SK-N-SH (cell line): ENCODE measurements around the gene DLX4. TPM values are rescaled to one million over a fixed set of nuclear protein-coding genes. Genes with fewer than 3 reads are reported as not detected.

Source experiments
- CTCF ChIA-PET: fragments of 300-600, 350-600 bp; formaldehyde crosslinking; extraction: SDS; loops from one replicate; lab custom pipeline; 2021; lab: Yijun Ruan, JAX
- POLR2A ChIA-PET: fragments of 350-600 bp; sonication (Branson Sonifier 250); formaldehyde crosslinking; extraction: SDS; loops from one replicate; lab custom pipeline; 2020; ENCODE audit warnings: antibody characterized with exemption, inconsistent platforms; lab: Yijun Ruan, JAX
- DNase-seq: peaks from one replicate; pipeline ENCODE4 v3.0.0; 2012
- H2AFZ ChIP-seq: fragments of 200-600 bp; sonication (generic); 2 replicates; pipeline ENCODE4 v1.8.1; 2016; ENCODE audit warnings: antibody characterized with exemption, mild to moderate bottlenecking, low read depth
- H3F3A ChIP-seq: fragments of 200-600 bp; sonication (generic); replicated peaks from 2 replicates; pipeline ENCODE3; 2016; ENCODE audit warnings: antibody characterized with exemption, mild to moderate bottlenecking; ENCODE audit not compliant: insufficient read depth
- H3K27ac ChIP-seq, 2 experiments: fragments of 200-500 bp in 1 of 2; fragments of 200-600 bp in 1 of 2; sonication (Bioruptor generic) in 1 of 2; sonication (generic), shearing (Covaris generic) in 1 of 2; 2 replicates each; pipeline versions ENCODE4 v1.5.1 to v1.6.1; 2014 to 2016; ENCODE audit warnings: low read depth in 2 of 2, inconsistent platforms in 1 of 2, low read length in 1 of 2, mild to moderate bottlenecking in 1 of 2, mixed read lengths in 1 of 2
- H3K27me3 ChIP-seq: fragments of 200-600 bp; sonication (generic), shearing (Covaris generic); 2 replicates; pipeline ENCODE4 v1.6.1; 2016; ENCODE audit warnings: mixed run types; ENCODE audit not compliant: insufficient read depth
- H3K36me3 ChIP-seq, 2 experiments: fragments of 200-500 bp in 1 of 2; fragments of 200-600 bp in 1 of 2; sonication (Bioruptor generic) in 1 of 2; sonication (generic) in 1 of 2; replicated peaks in 1 of 2; 2 replicates each; pipeline versions ENCODE3 to v1.5.1; 2014 to 2016; ENCODE audit warnings: low read length in 1 of 2, mild to moderate bottlenecking in 1 of 2; ENCODE audit not compliant: insufficient read depth in 2 of 2, control insufficient read depth in 1 of 2
- H3K4me1 ChIP-seq, 2 experiments: fragments of 200-500 bp in 1 of 2; fragments of 200-600 bp in 1 of 2; sonication (Bioruptor generic) in 1 of 2; sonication (generic), shearing (Covaris generic) in 1 of 2; 2 replicates each; pipeline versions ENCODE4 v1.5.1 to v1.6.1; 2014 to 2016; ENCODE audit warnings: low read depth in 1 of 2, low read length in 1 of 2, mixed run types in 1 of 2; ENCODE audit not compliant: insufficient read depth in 2 of 2, control insufficient read depth in 1 of 2
- H3K4me2 ChIP-seq: fragments of 200-600 bp; sonication (generic), shearing (Covaris generic); 2 replicates; pipeline ENCODE4 v1.6.1; 2017; ENCODE audit warnings: mixed run types
- H3K4me3 ChIP-seq, 2 experiments: fragments of 200-500 bp in 1 of 2; fragments of 200-600 bp in 1 of 2; sonication (Bioruptor generic) in 1 of 2; sonication (generic), shearing (Covaris generic) in 1 of 2; 2 replicates each; pipeline versions ENCODE4 v1.5.1 to v1.8.1; 2014 to 2016; ENCODE audit warnings: low read depth in 2 of 2, inconsistent platforms in 1 of 2, low read length in 1 of 2, mild to moderate bottlenecking in 1 of 2, mixed read lengths in 1 of 2, moderate library complexity in 1 of 2
- H3K79me2 ChIP-seq: fragments of 200-600 bp; sonication (generic); 2 replicates; pipeline ENCODE4 v1.8.1; 2017; ENCODE audit warnings: mild to moderate bottlenecking; ENCODE audit not compliant: insufficient read depth
- H3K9ac ChIP-seq: fragments of 200-600 bp; sonication (generic); 2 replicates; pipeline ENCODE4 v1.6.1; 2017; ENCODE audit warnings: mixed run types
- H3K9me2 ChIP-seq: fragments of 200-600 bp; sonication (generic); 2 replicates; pipeline ENCODE4 v1.6.1; 2017; ENCODE audit warnings: mixed run types
- H3K9me3 ChIP-seq: fragments of 200-600 bp; sonication (generic); 2 replicates; pipeline ENCODE4 v1.6.1; 2017; ENCODE audit warnings: mixed run types, mild to moderate bottlenecking, moderate library complexity
- H4K20me1 ChIP-seq: fragments of 200-600 bp; sonication (generic); 2 replicates; pipeline ENCODE4 v1.6.1; 2017; ENCODE audit warnings: mild to moderate bottlenecking, mixed run types; ENCODE audit not compliant: insufficient read depth
- EP300 ChIP-seq, 2 experiments: IDR thresholded peaks; 2 replicates each; pipeline versions ENCODE4 v1.4.0 to v1.6.1; 2012; ENCODE audit warnings: borderline replicate concordance in 1 of 2, low read depth in 1 of 2, low read length in 1 of 2
- GABPA ChIP-seq: IDR thresholded peaks from 2 replicates; pipeline ENCODE4 v1.4.0; 2012; ENCODE audit warnings: low read depth, mild to moderate bottlenecking
- GATA2 ChIP-seq: sonication (generic); formaldehyde crosslinking; IDR thresholded peaks from 2 replicates; pipeline ENCODE4 v1.5.0; 2020; ENCODE audit warnings: mild to moderate bottlenecking, missing genetic modification reagents
- IRF3 ChIP-seq: fragments of 150-350 bp; IDR thresholded peaks from 2 replicates; pipeline ENCODE4 v1.6.1; 2016; ENCODE audit warnings: mild to moderate bottlenecking, low read depth, low read length
- JUND ChIP-seq: IDR thresholded peaks from 2 replicates; pipeline ENCODE4 v1.4.0; 2012
- NFIC ChIP-seq: IDR thresholded peaks from 2 replicates; pipeline ENCODE4 v1.4.0; 2012; ENCODE audit warnings: borderline replicate concordance
- PBX3 ChIP-seq: IDR thresholded peaks from 2 replicates; pipeline ENCODE4; 2012
- RAD21 ChIP-seq: IDR thresholded peaks from 2 replicates; pipeline ENCODE4 v1.6.1; 2012; ENCODE audit warnings: mild to moderate bottlenecking, low read length
- RFX5 ChIP-seq: IDR thresholded peaks from 2 replicates; pipeline ENCODE4 v1.6.1; 2012; ENCODE audit warnings: mild to moderate bottlenecking, improper control_type of control experiment, low read length
- TAF1 ChIP-seq: IDR thresholded peaks from 2 replicates; pipeline ENCODE4 v1.6.1; 2012; ENCODE audit warnings: low read depth, mild to moderate bottlenecking, low read length, moderate library complexity, borderline replicate concordance
- TEAD4 ChIP-seq: IDR thresholded peaks from 2 replicates; pipeline ENCODE4 v1.4.0; 2012; ENCODE audit warnings: mild to moderate bottlenecking, borderline replicate concordance; ENCODE audit not compliant: insufficient read depth
- USF2 ChIP-seq: fragments of 150-350 bp; IDR thresholded peaks from 2 replicates; pipeline ENCODE4 v1.6.1; 2017; ENCODE audit warnings: antibody characterized with exemption, low read length, low read depth, borderline replicate concordance
- WGBS: methylation state at CpG from one replicate; pipeline ENCODE4 v1.1.6; 2017; ENCODE audit warnings: low lambda C conversion rate; 5-methylcytosine and 5-hydroxymethylcytosine counted together
- polyA plus RNA-seq, 3 experiments: library from polyadenylated mRNA; depleted of rRNA; stranded (reverse); fragments of >200 nt; gene quantifications; 2 replicates each; pipeline ENCODE4 v1.2.3, GENCODE V29; 2012

DLX4 gene
- polyA plus RNA-seq, 1 of the 3 experiments (the other 2 are of a cell fraction), result 0.10 TPM

- DNase-seq, result peak; percentile 26
- no peak overlapping the region for H3K27ac ChIP-seq
- TF ChIP-seq RAD21 (no peak), USF2 (no peak), GABPA (no peak), TEAD4 (no peak), GATA2 (CRISPR knock-in tag) (no peak), EP300 (IDR thresholded peaks at IDR 0.05; ENCODE audit: borderline replicate concordance in 1 of 2, low read depth in 1 of 2, low read length in 1 of 2) (no peak), IRF3 (no peak), NFIC (no peak), TAF1 (no peak)
- no peaks in the 10 kb centered on the region for H3K79me2 ChIP-seq
- no peak overlapping the region for H3K4me3 ChIP-seq
- no peaks in the 10 kb centered on the region for H3K36me3 ChIP-seq
- H3K9ac ChIP-seq, result no peak overlapping the region
- POLR2A ChIA-PET, result interaction anchor here (0.6 kb wide), 1 partner anchor 136 kb away, joined by 3 read pairs; no protein-coding TSS in a partner anchor
- peaks cover 7% of the 10 kb centered on the region for H3F3A ChIP-seq
- peaks cover 74% of the 10 kb centered on the region for H3K27me3 ChIP-seq
- H3K4me1 ChIP-seq, result no peaks in the 10 kb centered on the region; a peak in 1 of 4 replicates
- CTCF ChIA-PET, result interaction anchor here (1.1 to 55.0 kb wide), 6 partner anchors 6 to 671 kb away, joined by 4 to 1665 read pairs (median 615); partner anchors contain the start of genes DLX3, DLX4 and TAC4
- H3K9me2 ChIP-seq, result no peaks in the 10 kb centered on the region
- 28% methylated on average over 6 of the region's 6 CpGs for WGBS
- no peaks in the 10 kb centered on the region for H4K20me1 ChIP-seq
- H2AFZ ChIP-seq, result no peak overlapping the region
- H3K9me3 ChIP-seq, result no peaks in the 10 kb centered on the region
- no peak overlapping the region for H3K4me2 ChIP-seq
Measured at GRCh38 chr17:49986396-49987289, 17.7 kb downstream of the DLX4 start.

GRCh38 chr17:49987290-49987585, 18.2 kb downstream of the DLX4 start:
- H3K27me3 ChIP-seq, result peaks cover 75% of the 10 kb centered on the region
- H3K9me3 ChIP-seq, result no peaks in the 10 kb centered on the region
- no peak overlapping the region for H3K4me2 ChIP-seq
- H4K20me1 ChIP-seq, result no peaks in the 10 kb centered on the region
- H3F3A ChIP-seq, result peaks cover 7% of the 10 kb centered on the region
- no peaks in the 10 kb centered on the region for H3K79me2 ChIP-seq
- H3K36me3 ChIP-seq, result no peaks in the 10 kb centered on the region
- no peaks in the 10 kb centered on the region; a peak in 1 of 4 replicates for H3K4me1 ChIP-seq
- no peak overlapping the region for H3K27ac ChIP-seq
- peak; percentile 21 for DNase-seq
- H3K9me2 ChIP-seq, result no peaks in the 10 kb centered on the region
- no peak overlapping the region for H3K4me3 ChIP-seq
- ChIA-PET CTCF (interaction anchor here (1.1 to 55.0 kb wide), 6 partner anchors 6 to 431 kb away, joined by 3 to 1665 read pairs (median 615); partner anchors contain the start of genes DLX3, DLX4 and TAC4), POLR2A (no interaction called here)
- H2AFZ ChIP-seq, result no peak overlapping the region
- WGBS, result 41% methylated on average over 2 of the region's 2 CpGs
- no peak overlapping the region for H3K9ac ChIP-seq
- TF ChIP-seq EP300 (IDR thresholded peaks at IDR 0.05; ENCODE audit: borderline replicate concordance in 1 of 2, low read depth in 1 of 2, low read length in 1 of 2) (no peak), RFX5 (no peak), GATA2 (CRISPR knock-in tag) (no peak), PBX3 (no peak), JUND (no peak), GABPA (no peak)
